ENCODE measurements around the gene ACTR3C. TPM values are rescaled to one million over a fixed set of nuclear protein-coding genes. Genes with fewer than 3 reads are reported as not detected.
"Not testable (repeated sequence)": the region's sequence is repeated elsewhere in the genome, so short reads cannot be mapped to it uniquely, and the experiment has no call there.

The ACTR3C gene
- total RNA-seq, 3 donors from 2014 or later, result 5.0 to 54.0 (median 30.2) TPM

DNA sequence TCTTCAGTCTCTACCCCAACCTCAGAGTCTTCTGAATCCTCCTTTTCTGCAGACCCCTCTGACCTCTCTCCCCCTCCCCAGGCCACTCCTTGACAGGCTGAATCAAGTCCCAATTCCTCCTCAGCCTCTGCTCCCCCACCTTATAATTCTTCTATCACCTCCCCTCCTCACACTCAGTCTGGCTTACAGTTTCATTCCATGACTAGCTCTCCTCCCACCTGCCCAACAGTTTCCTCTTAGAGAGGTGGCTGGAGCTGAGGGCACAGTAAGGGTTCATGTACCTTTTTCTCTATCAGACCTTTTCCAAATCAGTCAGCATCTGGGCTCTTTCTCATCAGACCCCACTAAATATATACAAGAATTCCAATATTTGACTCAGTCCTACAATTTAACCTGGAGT lies 14.8 kb downstream of the ACTR3C start:
- no peaks in the 10 kb centered on the region for H3K27me3 ChIP-seq
- H3K36me3 ChIP-seq, result no peaks in the 10 kb centered on the region
- no peaks in the 10 kb centered on the region for H3K9me3 ChIP-seq
- intact Hi-C loops (cut with DNase I; ENCODE audit: low total_unique reads), result no loop called here
- no peaks in the 10 kb centered on the region for H3K4me1 ChIP-seq
- H3K4me3 ChIP-seq, result no peak overlapping the region
- TF ChIP-seq POLR2AphosphoS5 (IDR thresholded peaks at IDR 0.05) (no peak), POLR2A (IDR thresholded peaks at IDR 0.05) (no peak), CTCF (IDR thresholded peaks at IDR 0.05) (no peak)
- no peak overlapping the region for H3K27ac ChIP-seq
- DNase-seq (ENCODE audit: low spot score in 2 of 2), result no peak

GRCh38 chr7:150307904-150308303 lies 15.4 kb downstream of the ACTR3C start:
- Histone ChIP-seq H3K4me1 (no peaks in the 10 kb centered on the region), H3K9me3 (no peaks in the 10 kb centered on the region), H3K27ac (no peak overlapping the region), H3K27me3 (no peaks in the 10 kb centered on the region), H3K36me3 (no peaks in the 10 kb centered on the region), H3K4me3 (no peak overlapping the region)
- DNase-seq (ENCODE audit: low spot score in 2 of 2), result no peak
- TF ChIP-seq CTCF (IDR thresholded peaks at IDR 0.05) (no peak), POLR2A (IDR thresholded peaks at IDR 0.05) (no peak), POLR2AphosphoS5 (IDR thresholded peaks at IDR 0.05) (no peak)
- intact Hi-C loops (cut with DNase I; ENCODE audit: low total_unique reads), result no loop called here

GRCh38 chr7:150307129-150307528 lies 16.2 kb downstream of the ACTR3C start:
- Histone ChIP-seq H3K4me1 (no peaks in the 10 kb centered on the region), H3K9me3 (no peaks in the 10 kb centered on the region), H3K27ac (no peak overlapping the region), H3K4me3 (no peak overlapping the region), H3K36me3 (no peaks in the 10 kb centered on the region), H3K27me3 (no peaks in the 10 kb centered on the region)
- TF ChIP-seq POLR2A (IDR thresholded peaks at IDR 0.05) (no peak), POLR2AphosphoS5 (IDR thresholded peaks at IDR 0.05) (no peak), CTCF (IDR thresholded peaks at IDR 0.05) (no peak)
- intact Hi-C loops (cut with DNase I; ENCODE audit: low total_unique reads), result no loop called here
- no peak for DNase-seq (ENCODE audit: low spot score in 2 of 2)

GRCh38 chr7:150306377-150306776 lies 17.0 kb downstream of the ACTR3C start:
- not testable (repeated sequence) for H3K36me3 ChIP-seq, H3K9me3 ChIP-seq

GRCh38 chr7:150305903-150306284 lies 17.5 kb downstream of the ACTR3C start:
- intact Hi-C loops (cut with DNase I; ENCODE audit: low total_unique reads), result not testable (repeated sequence)

More at GRCh38 chr7:150306377-150306776, 17.0 kb downstream of the ACTR3C start:
- H3K4me3 ChIP-seq; H3K4me1 ChIP-seq; H3K27ac ChIP-seq; H3K27me3 ChIP-seq; intact Hi-C loops (cut with DNase I; ENCODE audit: low total_unique reads); DNase-seq (ENCODE audit: low spot score in 2 of 2): not testable (repeated sequence)

GRCh38 chr7:150305259-150305902 lies 18.0 kb downstream of the ACTR3C start:
- H3K4me1 ChIP-seq; H3K9me3 ChIP-seq; H3K36me3 ChIP-seq; intact Hi-C loops (cut with DNase I; ENCODE audit: low total_unique reads); H3K4me3 ChIP-seq; DNase-seq (ENCODE audit: low spot score in 2 of 2); H3K27ac ChIP-seq; H3K27me3 ChIP-seq: not testable (repeated sequence)

More at GRCh38 chr7:150305903-150306284, 17.5 kb downstream of the ACTR3C start:
- not testable (repeated sequence) for H3K27ac ChIP-seq; H3K4me1 ChIP-seq; H3K36me3 ChIP-seq; H3K4me3 ChIP-seq; DNase-seq (ENCODE audit: low spot score in 2 of 2); H3K9me3 ChIP-seq; H3K27me3 ChIP-seq

GRCh38 chr7:150304499-150305258 lies 18.7 kb downstream of the ACTR3C start:
- H3K4me1 ChIP-seq; H3K36me3 ChIP-seq; H3K4me3 ChIP-seq; H3K27ac ChIP-seq; DNase-seq (ENCODE audit: low spot score in 2 of 2); intact Hi-C loops (cut with DNase I; ENCODE audit: low total_unique reads); H3K9me3 ChIP-seq; H3K27me3 ChIP-seq: not testable (repeated sequence)

DNA sequence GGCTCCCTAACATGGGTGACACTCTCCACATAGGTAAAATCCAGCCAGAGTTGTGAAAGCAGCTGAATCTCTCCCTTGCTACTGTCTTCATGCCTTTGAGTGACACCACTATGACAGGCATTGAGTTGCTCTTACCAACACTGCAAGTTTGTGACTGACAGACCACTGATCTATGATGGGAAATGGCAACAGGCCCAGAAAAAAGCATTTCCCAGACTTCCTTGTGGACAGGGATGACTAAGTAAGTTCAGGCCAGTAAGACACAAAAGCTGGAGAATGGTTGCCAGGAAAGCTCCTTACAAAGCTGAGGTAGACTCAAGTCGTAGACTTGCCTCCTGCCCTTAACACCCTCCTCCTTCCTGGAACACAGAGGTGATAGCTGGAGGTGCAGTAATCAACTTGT lies 20.4 kb downstream of the ACTR3C start:
- H3K27ac ChIP-seq; H3K4me1 ChIP-seq; H3K9me3 ChIP-seq; H3K36me3 ChIP-seq; intact Hi-C loops (cut with DNase I; ENCODE audit: low total_unique reads); H3K27me3 ChIP-seq; H3K4me3 ChIP-seq; DNase-seq (ENCODE audit: low spot score in 2 of 2): not testable (repeated sequence)

DNA sequence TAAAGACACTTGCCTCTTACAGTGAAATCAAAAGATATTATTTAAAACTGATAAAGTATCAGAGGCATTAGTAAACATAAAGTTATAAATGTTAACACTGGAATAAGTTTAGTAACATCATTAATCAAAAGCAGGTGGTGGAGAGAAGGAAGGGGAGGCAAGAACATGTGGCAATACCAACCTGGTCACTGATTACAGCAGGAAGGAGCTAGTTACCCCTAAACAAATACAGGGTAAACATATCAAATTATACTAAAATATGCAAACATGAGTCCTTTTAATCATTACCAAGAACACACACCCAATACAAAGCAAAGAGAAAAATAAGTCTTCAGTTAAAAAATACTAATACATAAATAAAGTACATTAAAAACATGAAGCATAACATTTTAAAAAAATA lies 25.4 kb downstream of the ACTR3C start:
- H3K4me1 ChIP-seq; H3K27ac ChIP-seq; H3K36me3 ChIP-seq; H3K4me3 ChIP-seq; H3K27me3 ChIP-seq; DNase-seq (ENCODE audit: low spot score in 2 of 2); H3K9me3 ChIP-seq; intact Hi-C loops (cut with DNase I; ENCODE audit: low total_unique reads): not testable (repeated sequence)

GRCh38 chr7:150296802-150297201 lies 26.5 kb downstream of the ACTR3C start:
- DNase-seq (ENCODE audit: low spot score in 2 of 2); H3K9me3 ChIP-seq; H3K4me1 ChIP-seq; H3K27ac ChIP-seq; H3K36me3 ChIP-seq; intact Hi-C loops (cut with DNase I; ENCODE audit: low total_unique reads); H3K27me3 ChIP-seq; H3K4me3 ChIP-seq: not testable (repeated sequence)
